Embryonic facial prominence (tissue), 1 donor: ENCODE results near the gene FBXL14.
"Not testable (repeated sequence)": the region's sequence is repeated elsewhere in the genome, so short reads cannot be mapped to it uniquely, and the experiment has no call there.

ENCODE experiments used
- DNase-seq: peaks from one replicate; pipeline ENCODE4 v3.0.0-alpha.2; 2016; ENCODE audit errors: extremely low spot score

The FBXL14 gene

GRCh38 chr12:1619587-1619986, 25.2 kb upstream of the FBXL14 start:
- DNase-seq = no peak

GRCh38 chr12:1619159-1619558, 24.8 kb upstream of the FBXL14 start:
- DNase-seq = no peak

- no peak for DNase-seq
Measured at GRCh38 chr12:1618489-1618888, 24.1 kb upstream of the FBXL14 start.

DNA sequence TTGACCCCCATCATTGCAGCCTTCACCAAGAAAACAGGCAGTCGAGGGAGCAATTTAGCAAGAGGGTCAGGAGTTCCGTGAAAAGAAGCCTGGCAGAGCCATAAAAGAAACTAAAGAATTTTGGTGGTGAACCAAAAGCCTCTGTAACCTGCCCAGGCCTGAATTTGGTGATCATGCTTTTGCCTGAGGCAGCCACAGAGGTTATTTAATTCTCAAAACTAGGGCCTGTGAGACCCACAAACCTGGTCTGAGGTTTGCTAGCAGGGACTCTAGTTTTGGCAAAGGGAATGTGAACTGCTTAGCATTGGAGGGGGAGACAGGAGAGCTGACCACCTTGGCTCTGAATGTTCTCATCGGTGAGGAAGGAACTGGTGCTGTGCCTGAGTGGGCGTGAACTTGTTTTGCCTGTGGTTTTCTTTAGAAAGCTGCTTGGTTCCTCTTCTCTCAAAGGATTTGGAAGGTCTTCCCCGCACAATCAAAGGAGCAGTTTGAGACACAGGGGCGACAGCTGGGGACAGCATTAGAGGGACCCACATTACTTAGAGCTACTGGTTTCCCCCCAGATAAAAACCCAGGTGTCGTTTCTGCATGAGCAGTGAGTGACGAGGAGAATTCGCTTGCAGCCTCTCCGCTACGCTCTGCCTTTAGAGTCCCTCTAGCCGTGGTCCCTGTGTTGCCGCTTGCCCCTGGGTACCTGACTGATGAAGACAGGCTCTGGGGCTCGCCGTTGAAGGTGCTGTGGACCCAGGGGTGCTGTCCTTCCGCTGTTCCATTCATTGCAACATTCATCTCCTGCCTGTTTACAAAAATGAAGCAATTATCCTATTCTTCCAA, 22.1 kb upstream of the FBXL14 start:
- DNase-seq = no peak

GRCh38 chr12:1614360-1614759, 20.0 kb upstream of the FBXL14 start:
- no peak for DNase-seq

GRCh38 chr12:1613860-1614259, 19.5 kb upstream of the FBXL14 start:
- DNase-seq = no peak

- no peak for DNase-seq
Measured at GRCh38 chr12:1611803-1612572, 17.6 kb upstream of the FBXL14 start.

DNA sequence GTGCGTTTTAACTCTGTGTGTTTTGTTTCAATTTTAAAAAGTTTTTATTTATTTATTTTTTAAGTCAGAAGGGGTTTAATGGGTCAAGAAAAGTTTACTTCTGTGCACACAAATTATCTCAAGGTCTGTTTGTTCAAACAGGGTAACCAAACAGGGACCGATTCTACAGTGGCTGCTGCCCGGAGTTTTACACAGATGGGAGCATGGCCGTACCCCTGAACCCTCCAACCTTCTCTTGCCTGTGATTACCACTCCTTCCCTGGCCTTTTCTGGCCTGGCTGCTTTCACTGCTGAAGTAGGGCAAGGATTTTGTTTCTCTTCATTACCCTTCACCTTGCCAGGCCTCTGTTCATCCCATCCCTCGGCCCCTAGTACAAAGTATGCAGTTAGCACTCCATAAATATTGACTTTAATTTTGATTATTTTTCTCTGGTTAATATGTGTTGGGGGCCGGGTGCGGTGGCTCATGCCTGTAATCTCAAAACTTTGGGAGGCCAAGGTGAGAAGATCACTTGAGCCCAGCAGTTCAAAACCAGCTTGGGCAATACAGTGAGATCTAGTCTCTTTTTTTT, 15.8 kb upstream of the FBXL14 start:
- DNase-seq = no peak

DNA sequence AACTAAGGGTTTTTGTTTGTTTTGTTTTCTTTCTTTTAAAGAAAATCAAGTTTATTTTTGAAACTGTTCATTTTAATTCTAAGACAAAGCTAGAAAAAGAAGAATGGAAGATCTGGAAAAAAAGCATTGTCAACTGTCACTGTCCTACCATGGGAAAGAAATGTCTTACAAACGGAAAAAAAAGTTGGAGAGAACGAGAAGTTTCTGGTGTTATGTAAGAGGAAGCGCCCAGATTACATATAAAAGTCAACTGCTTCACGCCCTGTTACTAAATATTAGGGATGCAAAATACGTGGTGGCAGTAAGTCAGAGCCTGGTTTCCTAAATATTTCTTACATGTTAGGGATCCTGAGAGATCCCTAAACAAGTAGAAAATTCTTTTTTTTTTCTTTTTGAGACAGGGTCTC, 14.3 kb upstream of the FBXL14 start:
- DNase-seq = no peak

DNA sequence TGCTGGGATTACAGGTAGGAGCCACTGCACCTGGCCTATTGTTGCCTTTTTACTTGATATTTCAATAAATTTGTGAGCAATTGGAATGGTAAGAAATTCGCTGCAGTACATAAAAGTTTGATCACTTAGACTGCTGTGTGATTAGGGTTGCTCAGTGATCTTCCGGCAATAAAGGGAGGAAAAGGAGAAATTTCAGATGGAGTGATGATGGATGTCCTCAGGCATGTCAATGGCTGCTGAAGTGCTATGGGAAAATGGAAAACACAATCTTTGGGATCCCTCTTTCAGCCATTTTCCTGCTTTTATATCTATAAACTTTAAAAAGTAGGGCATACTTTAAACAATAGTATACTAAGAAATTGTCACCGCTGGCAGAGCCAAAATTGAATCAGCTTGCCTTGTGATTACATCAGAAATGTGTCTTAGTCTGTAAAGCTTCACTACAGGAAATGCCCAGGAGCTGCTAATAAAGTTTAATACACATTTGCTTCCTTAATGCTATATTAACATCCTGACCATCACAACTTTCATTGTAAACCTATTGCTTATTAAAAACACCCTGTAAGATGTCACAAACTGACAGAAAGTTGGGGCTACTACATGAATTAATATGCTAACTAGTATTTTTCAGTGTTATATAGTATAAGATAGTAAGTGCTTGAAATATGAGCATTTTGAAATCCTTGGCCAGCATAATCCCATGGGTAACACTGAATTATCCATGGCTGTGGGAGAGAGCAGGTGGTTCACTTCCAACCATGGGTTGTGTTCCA, 13.7 kb upstream of the FBXL14 start:
- DNase-seq = no peak

DNA sequence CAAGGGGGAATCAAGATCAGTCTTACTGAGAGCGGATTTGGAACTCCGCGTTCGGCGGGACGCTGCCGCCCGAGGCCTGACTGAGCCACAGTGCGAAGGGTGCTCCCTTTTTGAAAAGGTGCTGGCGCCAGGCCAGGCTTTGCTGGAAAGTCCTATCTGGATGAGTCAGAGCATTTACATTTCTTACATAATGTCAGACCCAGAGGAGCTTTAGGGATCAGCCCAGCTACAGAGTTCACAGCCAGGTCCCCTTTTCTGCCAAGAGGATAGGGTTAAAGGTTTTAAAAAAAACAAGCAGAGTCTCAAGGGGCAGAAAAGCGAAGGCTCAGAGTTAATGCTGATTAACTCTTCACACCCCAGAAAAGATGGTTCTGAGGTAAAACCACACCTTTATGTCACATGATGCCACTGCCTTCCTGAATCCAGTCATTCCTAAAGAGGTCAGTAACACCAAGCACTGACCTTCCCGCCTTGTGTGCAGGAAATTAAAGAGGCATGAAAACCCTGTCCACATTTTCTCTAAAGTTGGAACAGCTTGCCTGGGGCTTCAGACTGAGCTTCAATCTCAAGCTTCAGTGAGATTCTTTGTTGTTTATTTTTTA, 11.7 kb upstream of the FBXL14 start:
- no peak for DNase-seq

DNA sequence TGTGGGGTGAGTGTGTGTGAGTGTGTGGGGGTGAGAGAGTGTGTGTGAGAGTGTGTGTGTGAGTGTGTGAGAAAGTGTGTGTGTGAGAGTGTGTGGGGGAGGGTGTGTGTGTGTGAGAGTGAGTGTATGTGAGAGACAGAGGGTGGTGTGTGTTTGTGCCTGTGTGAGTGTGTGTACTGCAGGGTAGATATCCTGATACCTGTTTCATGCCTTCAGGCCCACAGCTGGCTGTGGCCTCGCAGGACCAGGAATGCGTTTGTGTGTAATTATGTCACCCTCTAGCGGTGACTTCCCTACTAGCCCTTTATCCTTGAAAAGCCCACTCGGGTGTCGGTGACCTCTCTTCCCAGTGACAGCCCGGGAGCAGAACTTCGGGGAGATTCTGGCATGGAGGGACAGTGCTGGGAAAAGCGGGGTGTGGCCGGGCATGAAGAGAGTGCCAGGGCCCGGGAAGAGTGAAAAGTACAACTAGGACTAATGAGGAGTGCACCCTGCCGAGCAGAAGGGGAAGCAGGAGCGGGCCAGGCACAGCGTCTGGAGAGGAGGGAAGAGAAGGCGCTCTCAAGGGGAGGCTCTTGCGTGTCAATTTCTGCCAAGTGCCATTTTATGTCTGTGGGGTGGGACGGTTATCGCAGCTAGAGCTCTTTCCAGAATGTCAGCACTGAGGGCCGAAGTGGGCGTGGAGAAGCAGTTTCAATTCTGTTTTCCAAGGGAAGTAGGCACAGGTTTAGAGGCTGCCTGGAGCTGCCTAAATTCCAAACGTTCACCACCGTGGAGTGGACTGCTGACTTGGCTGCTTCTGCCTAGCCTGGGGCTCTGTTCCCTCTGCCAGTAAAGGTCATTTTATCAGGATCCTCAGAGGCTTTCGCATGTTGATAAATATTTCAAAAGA, 11.0 kb upstream of the FBXL14 start:
- no peak for DNase-seq

DNA sequence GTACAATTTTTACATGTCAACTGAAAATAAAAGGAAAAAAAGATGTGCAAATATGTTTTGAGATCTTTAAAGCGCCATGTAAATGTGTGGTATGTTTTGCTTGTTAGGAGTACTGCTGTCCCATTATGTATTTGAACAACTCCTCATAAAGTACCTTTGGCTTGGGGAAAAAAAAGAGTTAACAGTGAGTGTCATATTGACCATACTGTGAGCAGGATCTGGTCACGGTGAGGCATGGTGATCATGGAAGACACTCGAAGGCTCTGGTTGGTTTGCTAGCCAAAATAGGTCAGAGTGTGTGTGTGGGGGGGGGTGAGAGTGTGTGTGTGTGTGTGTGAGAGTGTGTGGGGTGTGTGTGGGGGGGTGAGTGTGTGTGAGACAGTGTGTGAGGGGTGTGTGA, 10.1 kb upstream of the FBXL14 start:
- no peak for DNase-seq

DNA sequence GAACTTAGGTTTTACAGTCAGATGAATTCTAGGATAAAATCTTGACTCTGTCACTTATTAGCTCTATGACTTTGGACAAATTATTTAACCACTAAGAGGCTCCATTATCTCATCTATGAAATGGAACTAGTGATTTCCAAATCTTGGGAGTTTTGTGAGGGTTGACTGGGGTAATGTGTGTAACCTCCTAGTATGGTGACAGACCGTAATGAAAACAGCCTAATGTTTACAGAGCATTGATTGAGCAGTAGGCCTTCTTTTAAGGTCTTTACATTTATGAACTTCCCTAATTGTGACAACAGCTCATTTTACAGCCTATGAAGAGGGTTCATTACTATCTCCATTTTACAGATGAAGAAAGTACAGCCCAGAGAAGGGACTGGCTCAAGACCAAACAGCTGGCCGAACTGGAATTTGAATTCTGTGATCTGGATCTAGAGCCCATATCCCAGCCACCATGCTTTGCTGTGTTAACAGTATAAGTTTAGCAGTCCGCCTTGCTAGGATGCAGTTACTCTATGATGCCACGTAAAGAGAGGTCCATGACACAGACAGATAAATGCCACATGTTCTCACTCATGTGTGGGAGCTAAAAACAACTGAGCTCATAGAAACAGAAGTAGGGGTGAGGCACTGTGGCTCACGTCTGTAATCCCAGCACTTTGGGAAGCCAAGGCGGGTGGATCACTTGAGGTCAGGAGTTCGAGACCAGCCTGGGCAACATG, 9.1 kb upstream of the FBXL14 start:
- no peak for DNase-seq

DNA sequence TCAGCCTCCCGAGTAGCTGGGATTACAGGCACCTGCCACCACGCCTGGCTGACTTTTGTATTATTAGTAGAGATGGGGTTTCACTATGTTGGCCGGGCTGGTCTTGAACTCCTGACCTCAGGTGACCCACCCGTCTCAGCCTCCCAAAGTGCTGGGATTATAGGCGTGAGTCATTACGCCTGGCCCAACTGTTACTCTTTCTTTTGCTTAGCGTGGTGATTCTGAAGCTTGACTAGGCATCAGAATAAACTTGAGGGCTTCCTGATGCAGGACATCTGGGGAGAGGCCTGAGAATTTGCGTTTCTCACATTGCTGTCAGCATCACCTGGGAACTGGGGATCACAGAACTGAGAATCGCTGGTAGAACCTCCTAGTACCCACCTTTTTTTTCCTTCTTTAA, 8.3 kb upstream of the FBXL14 start:
- DNase-seq = not testable (repeated sequence)

DNA sequence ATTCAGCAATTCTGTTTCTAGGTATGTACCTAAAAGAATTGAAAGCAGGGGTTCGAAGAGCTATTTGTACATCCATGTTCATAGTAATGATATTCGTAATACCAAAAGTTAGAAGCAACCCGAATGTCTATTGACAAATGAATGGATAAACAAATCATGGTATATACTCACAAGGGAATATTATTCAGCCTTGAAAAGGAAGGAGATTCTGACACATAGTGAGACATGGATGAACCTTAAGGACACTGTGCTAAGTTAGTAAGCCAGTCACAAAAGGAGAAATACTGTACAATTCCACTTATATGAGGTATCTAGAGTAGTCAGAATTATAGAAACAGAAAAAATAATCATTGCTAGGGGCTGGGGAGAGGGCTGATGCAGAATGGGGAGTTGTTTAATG, 4.4 kb upstream of the FBXL14 start:
- no peak for DNase-seq

- no peak for DNase-seq
Measured at GRCh38 chr12:1595690-1596347, 1.4 kb upstream of the FBXL14 start.

GRCh38 chr12:1595026-1595561, 713 bp upstream of the FBXL14 start:
- DNase-seq = no peak

- DNase-seq = no peak
Measured at GRCh38 chr12:1594006-1594260, 448 bp downstream of the FBXL14 start.
